ENCODE results near the gene TMEM150B. TPM values are rescaled to one million over a fixed set of nuclear protein-coding genes. Genes with fewer than 3 reads are reported as not detected.

Gene TMEM150B
- total and polyA plus RNA-seq, 12 donors: 0.11 to 20.8 (median 5.4) TPM

- 68 to 81% (median 70%) methylated on average over 23 to 32 of the region's 32 CpGs for WGBS, 4 donors
- H3K27me3 ChIP-seq: no peaks in the 10 kb centered on the region
- intact Hi-C loops (cut with DNase I): no loop called here
- no peak for TF ChIP-seq POLR2A (IDR thresholded peaks at IDR 0.05)
- no peak for TF ChIP-seq CTCF (IDR thresholded peaks at IDR 0.05)
- H3K4me3 ChIP-seq: no peak overlapping the region
- H3K4me1 ChIP-seq (replicated peaks in 1 of 2): peaks cover 2 to 5% of the 10 kb centered on the region in 2 donors
- H3K27ac ChIP-seq: no peak overlapping the region
- DNase-seq: peak in 1 of 7 donors; percentile 29
- no peaks in the 10 kb centered on the region for H3K36me3 ChIP-seq (replicated peaks in 1 of 2)
- no peaks in the 10 kb centered on the region for H3K9me3 ChIP-seq (replicated peaks in 1 of 3)
Observed at GRCh38 chr19:55358943-55359908, 34.1 kb upstream of the TMEM150B start.

- Histone ChIP-seq H3K27me3 (no peaks in the 10 kb centered on the region), H3K4me3 (no peak overlapping the region), H3K9me3 (replicated peaks in 1 of 3) (no peaks in the 10 kb centered on the region), H3K27ac (no peak overlapping the region), H3K4me1 (replicated peaks in 1 of 2) (peaks cover 9 to 11% of the 10 kb centered on the region in 2 donors), H3K36me3 (replicated peaks in 1 of 2) (no peaks in the 10 kb centered on the region)
- intact Hi-C loops (cut with DNase I): no loop called here
- TF ChIP-seq POLR2A (IDR thresholded peaks at IDR 0.05) (no peak), CTCF (IDR thresholded peaks at IDR 0.05) (no peak)
- no peak for DNase-seq
- WGBS, 4 donors: 84 to 86% (median 85%) methylated on average over 16 to 19 of the region's 19 CpGs
Observed at GRCh38 chr19:55358493-55358892, 33.4 kb upstream of the TMEM150B start.

- H3K4me1 ChIP-seq (replicated peaks in 1 of 2): peaks cover 12 to 15% of the 10 kb centered on the region in 2 donors
- H3K36me3 ChIP-seq (replicated peaks in 1 of 2): no peaks in the 10 kb centered on the region
- H3K27me3 ChIP-seq: peaks cover 18% of the 10 kb centered on the region
- TF ChIP-seq POLR2A (IDR thresholded peaks at IDR 0.05): no peak
- no peak for TF ChIP-seq CTCF (IDR thresholded peaks at IDR 0.05)
- no peak for DNase-seq
- 42 to 51% (median 48%) methylated on average over 7 to 13 of the region's 13 CpGs for WGBS, 4 donors
- no peak overlapping the region for H3K27ac ChIP-seq
- no peaks in the 10 kb centered on the region for H3K9me3 ChIP-seq (replicated peaks in 1 of 3)
- H3K4me3 ChIP-seq: no peak overlapping the region
- intact Hi-C loops (cut with DNase I): no loop called here
Observed at GRCh38 chr19:55355213-55355821, 30.2 kb upstream of the TMEM150B start.

- 5 to 20% (median 5%) methylated on average over 2 to 42 of the region's 43 CpGs; no CpG with 5 or more reads in 1 of the 4 donors for WGBS, 4 donors
- Histone ChIP-seq H3K27me3 (peaks cover 18% of the 10 kb centered on the region), H3K4me1 (replicated peaks in 1 of 2) (peaks cover 12 to 15% of the 10 kb centered on the region in 2 donors), H3K4me3 (peak within 1 kb of the TSS in 2 of 4 donors; percentile 16 to 43), H3K36me3 (replicated peaks in 1 of 2) (no peaks in the 10 kb centered on the region), H3K9me3 (replicated peaks in 1 of 3) (no peaks in the 10 kb centered on the region), H3K27ac (no peak within 1 kb of the TSS)
- intact Hi-C loops (cut with DNase I): no loop called here
- TF ChIP-seq CTCF (IDR thresholded peaks at IDR 0.05) (no peak), POLR2A (IDR thresholded peaks at IDR 0.05) (no peak)
- no peak for DNase-seq
Observed at GRCh38 chr19:55354698-55355212, 29.6 kb upstream of the TMEM150B start, which contains the start of gene COX6B2. Gene COX6B2 (minus strand): TSS chr19:55354719. CDS start chr19:55354521, 198 bp downstream.

All from adrenal gland (tissue), 12 donors.